Ishikawa (cell line): Measurements from ENCODE around the gene PRKCZ.

Experiments used
- CEBPB ChIP-seq: IDR thresholded peaks from 2 replicates; pipeline ENCODE4 v1.6.1; 2012
- CREB1 ChIP-seq: IDR thresholded peaks from 2 replicates; pipeline ENCODE4 v1.6.1; 2012; ENCODE audit warnings: low read depth
- EGR1 ChIP-seq: IDR thresholded peaks from 2 replicates; pipeline ENCODE4 v1.6.1; 2012
- EP300 ChIP-seq: IDR thresholded peaks from 2 replicates; pipeline ENCODE4 v1.6.1; 2012; ENCODE audit warnings: borderline replicate concordance
- FOXM1 ChIP-seq: IDR thresholded peaks from 2 replicates; pipeline ENCODE4 v1.6.1; 2012; ENCODE audit warnings: low read depth, borderline replicate concordance
- NFIC ChIP-seq: IDR thresholded peaks from 2 replicates; pipeline ENCODE4 v1.6.1; 2012
- TAF1 ChIP-seq: IDR thresholded peaks from 2 replicates; pipeline ENCODE4 v1.6.1; 2012; ENCODE audit warnings: low read depth, mild to moderate bottlenecking
- TCF12 ChIP-seq: IDR thresholded peaks from 2 replicates; pipeline ENCODE4 v1.6.1; 2012; ENCODE audit warnings: low read depth
- TEAD4 ChIP-seq: IDR thresholded peaks from 2 replicates; pipeline ENCODE4 v1.6.1; 2012
- TF ChIP-seq, protein P1 (sequence below): IDR thresholded peaks from 2 replicates; pipeline ENCODE4 v1.6.1; 2012
- TF ChIP-seq, protein P2 (sequence below): IDR thresholded peaks from 2 replicates; pipeline ENCODE4 v1.6.1; 2012

DNA sequence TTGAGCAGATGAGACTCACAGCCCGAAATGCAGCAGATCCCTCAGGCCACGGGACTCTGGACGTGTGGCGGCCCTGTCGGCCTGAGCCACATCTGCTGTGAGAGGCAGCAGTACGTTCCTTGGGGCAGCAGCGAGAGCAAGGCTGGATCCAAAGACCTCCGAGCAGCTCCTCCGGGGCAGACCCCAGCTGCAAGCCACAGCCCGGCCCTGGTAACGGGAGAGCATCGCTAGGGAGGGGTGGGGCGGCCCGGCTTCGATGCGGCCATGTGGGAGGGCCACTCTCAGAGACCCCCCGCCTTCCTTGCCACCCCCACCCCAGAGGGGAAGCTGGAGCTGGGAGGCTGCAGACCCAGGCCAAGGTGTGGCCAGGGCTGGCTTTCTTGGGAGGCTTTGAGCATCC lies 17.8 kb downstream of the PRKCZ start:
- TF ChIP-seq, protein P1, sequence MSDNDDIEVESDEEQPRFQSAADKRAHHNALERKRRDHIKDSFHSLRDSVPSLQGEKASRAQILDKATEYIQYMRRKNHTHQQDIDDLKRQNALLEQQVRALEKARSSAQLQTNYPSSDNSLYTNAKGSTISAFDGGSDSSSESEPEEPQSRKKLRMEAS: no peak
- TF ChIP-seq NFIC: no peak
- no peak for TF ChIP-seq CREB1
- TF ChIP-seq FOXM1: no peak
- TF ChIP-seq EP300: no peak
- no peak for TF ChIP-seq EGR1
- TF ChIP-seq CEBPB: no peak
- no peak for TF ChIP-seq TAF1
- TF ChIP-seq, protein P2, sequence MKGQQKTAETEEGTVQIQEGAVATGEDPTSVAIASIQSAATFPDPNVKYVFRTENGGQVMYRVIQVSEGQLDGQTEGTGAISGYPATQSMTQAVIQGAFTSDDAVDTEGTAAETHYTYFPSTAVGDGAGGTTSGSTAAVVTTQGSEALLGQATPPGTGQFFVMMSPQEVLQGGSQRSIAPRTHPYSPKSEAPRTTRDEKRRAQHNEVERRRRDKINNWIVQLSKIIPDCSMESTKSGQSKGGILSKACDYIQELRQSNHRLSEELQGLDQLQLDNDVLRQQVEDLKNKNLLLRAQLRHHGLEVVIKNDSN: no peak
- TF ChIP-seq TEAD4: no peak
- TF ChIP-seq TCF12: no peak
